ENCODE data around the gene DMP1. TPM values are rescaled to one million over a fixed set of nuclear protein-coding genes. Genes with fewer than 3 reads are reported as not detected.
"Not testable (repeated sequence)": the region's sequence is repeated elsewhere in the genome, so short reads cannot be mapped to it uniquely, and the experiment has no call there.

Gene DMP1
- total RNA-seq, 1 experiment from 2014 or later, result not detected

DNA sequence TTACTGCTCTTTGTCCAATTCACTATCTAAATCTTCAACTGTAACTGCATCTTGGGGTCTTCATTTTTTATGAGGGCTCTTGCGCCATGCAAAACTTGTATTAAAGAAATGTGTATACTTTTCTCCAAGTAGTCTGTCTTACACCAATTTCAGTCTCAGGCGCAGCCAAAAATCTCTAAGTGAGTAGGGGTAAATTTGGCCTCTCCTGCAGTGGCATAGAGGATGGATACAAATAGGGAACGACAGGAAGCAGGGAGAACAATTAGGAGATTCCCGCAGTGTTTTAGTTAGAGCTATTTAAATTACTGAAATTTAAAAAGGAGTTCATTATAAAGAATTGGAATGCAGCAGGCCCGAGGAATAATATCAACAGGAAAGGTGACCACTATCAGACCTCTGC, 30.2 kb downstream of the DMP1 start:
- no peak for DNase-seq (ENCODE audit: low read depth)

DNA sequence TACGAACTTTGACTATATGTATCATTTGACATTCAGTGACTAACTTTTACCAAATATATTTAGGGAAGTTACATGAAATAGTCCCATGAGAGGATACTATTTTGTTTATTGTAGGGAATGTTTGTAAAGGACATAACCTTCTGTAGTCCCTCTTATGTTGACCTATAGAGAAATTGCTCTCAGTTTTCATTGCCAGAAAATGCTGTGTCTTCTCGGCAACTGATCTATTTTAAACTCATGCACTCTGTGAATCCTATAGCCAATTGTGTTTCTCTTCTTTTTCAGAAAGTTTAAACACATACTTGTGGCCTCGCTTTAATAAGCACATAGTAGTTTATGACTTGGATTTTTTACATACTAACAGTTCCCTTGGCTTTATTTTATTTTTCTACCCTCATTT, 38.2 kb downstream of the DMP1 start:
- DNase-seq (ENCODE audit: low read depth), result no peak

DNA sequence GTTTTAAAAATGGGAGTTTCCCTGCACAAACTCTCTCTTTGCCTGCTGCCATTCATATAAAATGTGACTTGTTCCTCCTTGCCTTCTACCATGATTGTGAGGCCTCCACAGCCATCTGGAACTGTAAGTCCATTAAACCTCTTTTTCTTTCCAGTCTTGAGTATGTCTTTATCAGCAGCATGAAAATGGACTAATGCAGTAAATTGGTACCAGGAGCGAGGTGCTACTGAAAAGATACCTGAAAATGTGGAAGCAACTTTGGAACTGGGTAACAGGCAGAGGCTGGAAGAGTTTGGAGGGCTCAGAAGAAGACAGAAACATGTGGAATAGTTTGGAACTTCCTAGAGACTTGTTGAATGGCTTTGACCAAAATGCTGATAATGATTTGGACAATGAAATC, 40.9 kb downstream of the DMP1 start:
- DNase-seq (ENCODE audit: low read depth), result not testable (repeated sequence)

DNA sequence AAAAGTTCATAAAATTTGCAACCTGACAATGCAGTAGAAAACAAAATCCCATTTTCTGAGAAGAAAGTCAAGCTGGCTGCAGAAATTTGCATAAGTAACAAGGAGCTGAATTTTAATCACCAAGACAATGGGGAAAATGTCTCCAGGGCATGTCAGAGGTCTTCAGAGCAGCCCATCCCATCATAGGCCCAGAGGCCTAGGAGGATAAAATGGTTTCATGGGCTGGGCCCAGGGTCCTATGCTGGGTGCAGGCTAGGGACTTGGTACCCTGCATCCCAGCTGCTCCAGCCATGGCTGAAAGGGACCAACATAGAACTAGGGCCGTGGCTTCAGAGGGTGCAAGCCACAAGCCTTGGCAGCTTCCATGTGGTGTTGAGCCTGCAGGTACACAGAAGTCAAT, 42.0 kb downstream of the DMP1 start:
- not testable (repeated sequence) for DNase-seq (ENCODE audit: low read depth)

DNA sequence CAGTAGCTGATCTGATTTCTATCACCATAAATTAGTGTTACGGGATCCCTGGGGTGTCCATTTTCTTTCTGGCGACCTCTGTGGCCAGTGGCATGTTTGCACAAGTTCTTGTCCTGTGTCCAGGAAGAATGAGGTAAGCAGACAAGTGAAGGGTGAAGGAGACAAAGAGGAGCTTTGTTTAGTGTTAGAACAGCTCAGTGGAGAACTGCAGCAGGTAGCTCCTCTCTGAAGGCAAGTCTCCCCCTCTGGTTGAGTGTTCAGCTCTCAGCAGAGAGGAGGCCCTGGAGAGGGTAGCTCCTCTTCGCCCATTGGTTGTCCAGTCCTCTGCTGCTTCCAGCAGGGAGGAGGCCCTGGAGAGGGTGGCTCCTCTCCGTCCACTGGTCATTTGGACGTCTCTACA, 47.2 kb downstream of the DMP1 start:
- peak; percentile 69 for DNase-seq (ENCODE audit: low read depth)

DNA sequence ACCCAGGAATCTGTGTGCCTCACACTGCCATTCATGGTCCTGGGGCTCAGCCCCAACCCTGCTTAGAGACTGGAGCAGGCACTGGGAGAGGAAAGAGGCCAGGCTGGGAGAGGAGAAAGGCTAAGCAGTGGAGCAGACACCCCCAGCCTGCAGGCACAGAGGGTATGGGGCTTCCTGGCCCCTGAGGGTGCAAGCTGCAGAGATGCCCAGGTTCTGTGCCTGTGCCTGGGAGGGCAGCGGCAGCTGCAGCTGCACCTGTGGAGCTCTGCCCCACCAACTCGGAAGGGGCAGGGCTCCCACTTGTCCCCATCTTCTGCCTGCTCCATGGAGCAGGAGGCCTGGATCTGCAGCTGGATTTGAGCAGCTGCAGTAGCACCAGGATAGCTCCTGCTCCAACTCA, 47.9 kb downstream of the DMP1 start:
- DNase-seq (ENCODE audit: low read depth), result no peak

DNA sequence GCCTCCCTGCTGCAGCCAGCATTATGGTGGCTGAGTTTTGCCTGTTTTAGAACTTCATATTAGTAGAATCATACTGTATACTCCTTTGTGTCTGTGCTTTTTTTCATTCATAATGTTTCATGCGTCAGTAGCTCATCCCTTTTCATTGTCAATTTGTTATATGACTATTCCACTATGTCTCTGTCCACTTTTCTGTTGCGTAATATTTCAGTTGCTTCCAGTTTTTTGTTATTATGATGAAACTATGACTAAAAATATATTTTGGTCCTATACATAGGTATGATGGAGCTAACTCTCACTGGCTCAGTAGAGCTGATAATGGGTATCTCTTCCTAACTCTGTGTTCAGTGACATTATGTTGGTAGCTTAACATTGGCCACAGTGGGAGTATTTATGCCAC, 48.3 kb downstream of the DMP1 start:
- DNase-seq (ENCODE audit: low read depth), result no peak

DNA sequence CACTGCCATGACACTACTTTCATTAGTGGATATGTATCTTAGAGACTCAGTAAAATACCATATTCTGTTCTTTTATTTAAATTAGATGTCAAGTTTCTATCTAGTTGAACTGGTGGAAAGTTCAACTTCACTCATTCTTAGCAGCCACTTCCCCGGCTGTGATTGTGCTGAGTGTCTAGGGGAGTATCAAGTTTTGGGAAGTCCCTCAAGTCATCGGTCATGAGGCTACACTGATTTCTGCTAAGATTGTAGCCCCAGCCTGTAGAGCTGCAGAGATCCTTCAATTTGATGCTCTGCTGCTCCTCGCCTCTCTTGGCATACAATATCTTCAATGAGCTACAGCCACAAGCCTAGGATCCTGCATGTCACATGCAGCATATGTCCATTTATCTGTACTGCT, 53.9 kb downstream of the DMP1 start:
- DNase-seq (ENCODE audit: low read depth), result no peak

DNA sequence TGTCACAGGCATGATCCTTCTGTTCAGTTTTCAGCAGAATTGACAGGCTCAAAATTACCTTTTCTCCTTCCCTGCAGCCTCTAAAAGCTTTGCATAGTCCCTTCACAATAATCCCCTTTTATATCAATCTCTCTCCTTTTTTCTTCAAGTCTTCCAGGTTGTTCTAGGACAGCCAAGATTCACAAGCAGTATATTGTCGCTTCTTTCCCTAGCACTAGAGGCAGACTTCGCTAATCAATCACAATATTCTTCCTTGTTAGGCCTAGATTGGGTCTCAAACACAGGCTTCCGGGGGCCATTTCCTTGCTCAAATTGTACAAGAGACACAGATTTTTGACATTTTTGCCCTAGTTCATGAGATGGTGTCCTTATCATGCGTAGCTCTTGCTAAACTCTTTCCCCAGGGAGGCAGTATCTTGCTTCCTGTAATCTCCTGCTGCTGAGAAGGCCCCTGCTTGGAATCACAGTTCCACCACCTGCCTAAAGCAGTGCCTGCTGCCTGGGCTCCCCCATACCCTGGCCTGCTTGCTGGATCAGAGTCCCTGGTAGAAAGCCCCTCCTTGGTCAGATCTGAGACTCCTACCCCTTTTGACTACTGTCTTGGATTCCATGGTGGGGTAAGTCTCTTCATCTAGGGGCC, 57.3 kb downstream of the DMP1 start:
- DNase-seq (ENCODE audit: low read depth), result no peak

Other genes starting within 250 kb of the DMP1 start
- gene NUDT9, start 227.7 kb upstream of the DMP1 start, total RNA-seq (2014; rRNA removed; shearing (Covaris generic)), result 11.0 and 14.0 TPM in 2 replicates
- gene SPARCL1, start 120.9 kb upstream of the DMP1 start, total RNA-seq (2014; rRNA removed; shearing (Covaris generic)), result not detected in 2 replicates
- gene DSPP, start 41.8 kb upstream of the DMP1 start, total RNA-seq (2014; rRNA removed; shearing (Covaris generic)), result not detected in 2 replicates
- gene IBSP, start 149.3 kb downstream of the DMP1 start, total RNA-seq (2014; rRNA removed; shearing (Covaris generic)), result not detected in 2 replicates
- not detected in 2 replicates for gene MEPE, start 182.7 kb downstream of the DMP1 start, total RNA-seq (2014; rRNA removed; shearing (Covaris generic))